ENCODE results near the gene USP11. TPM values are rescaled to one million over a fixed set of nuclear protein-coding genes. Genes with fewer than 3 reads are reported as not detected.

Gene USP11
- total and polyA plus RNA-seq, 2 donors (not counting 1 experiment from before 2014, with no cell fraction given): 63.4 to 136 TPM

GRCh38 chrX:47232197-47232802, 509 bp upstream of the USP11 start:
- H3K27me3 ChIP-seq (replicated peaks in 1 of 4; ENCODE audit: control extremely low read depth in 1 of 4, control insufficient read depth in 3 of 4, insufficient read depth in 4 of 4, low read length in 3 of 4): no peaks in the 10 kb centered on the region
- peak overlapping the region; percentile 63 for H2AFZ ChIP-seq (ENCODE audit: insufficient read depth, low read depth, low read length, poor library complexity, severe bottlenecking)
- peak overlapping the region; percentile 28 to 82 (median 73) for H3K4me3 ChIP-seq (ENCODE audit: control extremely low read depth in 1 of 5, extremely low read depth in 1 of 5, insufficient read depth in 1 of 5, low read depth in 2 of 5, low read length in 4 of 5)
- H3K4me2 ChIP-seq (replicated peaks; ENCODE audit: low read depth, low read length, poor library complexity, severe bottlenecking): peak overlapping the region; percentile 76
- no peaks in the 10 kb centered on the region for H3K9me3 ChIP-seq (ENCODE audit: control extremely low read depth in 1 of 3, control insufficient read depth in 2 of 3, insufficient read depth in 1 of 3, low read length in 2 of 3)
- peaks cover 0 to 2% of the 10 kb centered on the region in 2 experiments for H3K36me3 ChIP-seq (replicated peaks in 1 of 2; ENCODE audit: control extremely low read depth in 1 of 2, control insufficient read depth in 1 of 2, extremely low read depth in 1 of 2, insufficient read depth in 2 of 2, low read length in 1 of 2)
- H3K27ac ChIP-seq (ENCODE audit: low read length in 2 of 2): peak overlapping the region; percentile 96 to 99
- TF ChIP-seq CTCF (IDR thresholded peaks at IDR 0.05) (no peak), EZH2 (IDR thresholded peaks at IDR 0.05; ENCODE audit: borderline replicate concordance, insufficient read depth, low read depth, low read length, poor library complexity, severe bottlenecking) (no peak)
- DNase-seq (no peak), ATAC-seq (ENCODE audit: low read depth) (no peak)
- peaks cover 0 to 8% of the 10 kb centered on the region in 2 donors for H3K4me1 ChIP-seq (ENCODE audit: control insufficient read depth in 2 of 2, insufficient read depth in 2 of 2, low read length in 2 of 2)
- ChIA-PET POLR2A (interaction anchor here (0.9 to 1.8 kb wide), 5 partner anchors 14 to 1342 kb away, joined by 3 to 16 read pairs (median 5); partner anchors contain the start of genes CDK16 and RBM3), CTCF (interaction anchor here (1.4 kb wide), 1 partner anchor 291 kb away, joined by 3 read pairs; no protein-coding TSS in a partner anchor)
- Mint-ChIP-seq H3K4me3 (peak overlapping the region; percentile 94), H3K4me1 (peaks cover 21% of the 10 kb centered on the region), H3K9me3 (ENCODE audit: insufficient read depth) (no peaks in the 10 kb centered on the region), H3K27ac (peak overlapping the region; percentile 99), H3K27me3 (no peaks in the 10 kb centered on the region)
- H3K9ac ChIP-seq (ENCODE audit: low read length): peak overlapping the region; percentile 93
- intact Hi-C loops (cut with micrococcal nuclease): loop anchor here (2.0 to 5.0 kb wide), 4 partner anchors 85 to 425 kb away; partner anchors contain the start of genes ARAF, RBM10, UXT and ZNF41
- H4K20me1 ChIP-seq (ENCODE audit: control insufficient read depth, insufficient read depth, low read length, poor library complexity, severe bottlenecking): no peaks in the 10 kb centered on the region
- peaks cover 17% of the 10 kb centered on the region for H3K79me2 ChIP-seq (ENCODE audit: control insufficient read depth, insufficient read depth, low read length)
- WGBS (ENCODE audit: insufficient coverage): 17% methylated on average over 1 of the region's 8 CpGs

Measured in B cell (primary cell).